H1 (cell line): ENCODE measurements around the gene MMAA. TPM values are rescaled to one million over a fixed set of nuclear protein-coding genes. Genes with fewer than 3 reads are reported as not detected.
A peak's percentile ranks its signal among the peaks of the same experiment; 100 is the strongest.

Experiments used
- CTCF ChIA-PET: fragments of 300-600 bp; sonication (Branson Sonifier 250); formaldehyde crosslinking; loops from one replicate; lab custom pipeline; 2021; ENCODE audit not compliant: partially characterized antibody; lab: Charles Lee
- POLR2A ChIA-PET: fragments of 300-600 bp; sonication (Branson Sonifier 250); formaldehyde crosslinking; loops from one replicate; lab custom pipeline; 2021; ENCODE audit warnings: inconsistent platforms; ENCODE audit not compliant: partially characterized antibody; lab: Charles Lee
- DNase-seq, 2 experiments: peaks; one replicate each; pipeline versions ENCODE4 v3.0.0 to v3.0.0-alpha.2; 2010 to 2022; ENCODE audit warnings: low spot score in 2 of 2, low read depth in 1 of 2, mixed read lengths in 1 of 2
- FAIRE-seq: peaks from 2 replicates; lab custom pipeline; 2011; peaks lifted over from hg19 to GRCh38; lab: Jason Lieb, UNC
- H2AFZ ChIP-seq: 2 replicates; pipeline ENCODE4 v1.8.1; 2012; ENCODE audit warnings: low read length, inconsistent platforms
- H2AK5ac ChIP-seq: 2 replicates; pipeline ENCODE4 v1.6.1; 2013; ENCODE audit warnings: low read depth, low read length
- H2BK120ac ChIP-seq: replicated peaks from 2 replicates; pipeline ENCODE3; 2013; ENCODE audit warnings: low read depth, low read length, inconsistent platforms
- H2BK12ac ChIP-seq: 2 replicates; pipeline ENCODE4 v1.6.1; 2013; ENCODE audit warnings: low read depth, low read length
- H2BK15ac ChIP-seq: 2 replicates; pipeline ENCODE4 v1.6.1; 2013; ENCODE audit warnings: low read length
- H2BK20ac ChIP-seq: 2 replicates; pipeline ENCODE4 v1.6.1; 2013; ENCODE audit warnings: low read length
- H2BK5ac ChIP-seq: 2 replicates; pipeline ENCODE4 v1.6.1; 2013; ENCODE audit warnings: low read depth, low read length
- H3K14ac ChIP-seq: 2 replicates; pipeline ENCODE4 v1.6.1; 2013; ENCODE audit warnings: inconsistent platforms; ENCODE audit not compliant: insufficient read length
- H3K18ac ChIP-seq: 2 replicates; pipeline ENCODE4 v1.6.1; 2013; ENCODE audit warnings: low read length; ENCODE audit errors: extremely low read depth
- H3K23ac ChIP-seq: 2 replicates; pipeline ENCODE4 v1.6.1; 2013; ENCODE audit warnings: inconsistent platforms; ENCODE audit not compliant: insufficient read length
- H3K23me2 ChIP-seq: 2 replicates; pipeline ENCODE4 v1.6.1; 2013; ENCODE audit warnings: low read depth, low read length
- H3K27ac ChIP-seq: 2 replicates; pipeline ENCODE4 v1.6.1; 2011; ENCODE audit warnings: low read depth, low read length, inconsistent platforms
- H3K27me3 ChIP-seq, 4 experiments: replicated peaks in 1 of 4; 1 replicate in 1 of 4; 2 replicates in 3 of 4; pipeline versions ENCODE4 v1.6.1 to v1.8.1; 2011 to 2013; ENCODE audit warnings: low read length in 3 of 4, mild to moderate bottlenecking in 3 of 4, inconsistent platforms in 2 of 4, mixed read lengths in 2 of 4, moderate library complexity in 1 of 4; ENCODE audit not compliant: control insufficient read depth in 3 of 4, insufficient read depth in 3 of 4; ENCODE audit errors: extremely low read depth in 1 of 4
- H3K36me3 ChIP-seq, 4 experiments: 2 replicates each; pipeline versions ENCODE4 v1.6.1 to v1.8.1; 2011 to 2013; ENCODE audit warnings: mild to moderate bottlenecking in 4 of 4, low read length in 3 of 4, moderate library complexity in 2 of 4, control low read depth in 1 of 4, inconsistent platforms in 1 of 4; ENCODE audit not compliant: insufficient read depth in 4 of 4, control insufficient read depth in 2 of 4
- H3K4ac ChIP-seq: replicated peaks from 2 replicates; pipeline ENCODE3; 2013; ENCODE audit warnings: low read length, low read depth, mixed read lengths, inconsistent platforms; ENCODE audit not compliant: insufficient read length
- H3K4me1 ChIP-seq, 4 experiments: replicated peaks in 1 of 4; 1 replicate in 1 of 4; 2 replicates in 3 of 4; pipeline versions ENCODE4 v1.6.1 to v1.8.1; 2011 to 2013; ENCODE audit warnings: low read length in 3 of 4, inconsistent platforms in 2 of 4, mixed read lengths in 1 of 4; ENCODE audit not compliant: insufficient read depth in 4 of 4, control insufficient read depth in 3 of 4
- H3K4me2 ChIP-seq, 2 experiments: 2 replicates each; pipeline versions ENCODE4 v1.6.1 to v1.8.1; 2011 to 2013; ENCODE audit warnings: low read depth in 2 of 2, low read length in 2 of 2, control low read depth in 1 of 2, inconsistent platforms in 1 of 2, mild to moderate bottlenecking in 1 of 2; ENCODE audit not compliant: insufficient read depth in 1 of 2
- H3K4me3 ChIP-seq, 4 experiments: fragments of 200-600, 300-600 bp in 1 of 4; sonication (generic), shearing (Covaris generic), sonication (Bioruptor Twin) in 1 of 4; 2 replicates each; pipeline versions ENCODE4 v1.5.1 to v1.8.1; 2011 to 2016; ENCODE audit warnings: low read length in 4 of 4, low read depth in 3 of 4, control low read depth in 2 of 4, inconsistent platforms in 2 of 4, mild to moderate bottlenecking in 2 of 4, mixed read lengths in 1 of 4, moderate library complexity in 1 of 4; ENCODE audit not compliant: insufficient read depth in 2 of 4; ENCODE audit errors: extremely low read depth in 1 of 4
- H3K56ac ChIP-seq: replicated peaks from 2 replicates; pipeline ENCODE3; 2013; ENCODE audit warnings: low read depth, mild to moderate bottlenecking, mixed read lengths, low read length, inconsistent platforms; ENCODE audit not compliant: insufficient read length
- H3K79me1 ChIP-seq: 2 replicates; pipeline ENCODE4 v1.6.1; 2013; ENCODE audit warnings: low read depth, low read length, control low read depth
- H3K79me2 ChIP-seq, 2 experiments: 2 replicates each; pipeline versions ENCODE4 v1.6.1 to v1.8.1; 2012 to 2013; ENCODE audit warnings: low read length in 2 of 2, mild to moderate bottlenecking in 2 of 2, inconsistent platforms in 1 of 2; ENCODE audit not compliant: insufficient read depth in 2 of 2, control insufficient read depth in 1 of 2
- H3K9ac ChIP-seq, 4 experiments: replicated peaks in 1 of 4; 1 replicate in 1 of 4; 2 replicates in 3 of 4; pipeline versions ENCODE4 v1.6.1 to v1.8.1; 2011 to 2013; ENCODE audit warnings: low read depth in 3 of 4, low read length in 3 of 4, control low read depth in 2 of 4, mild to moderate bottlenecking in 2 of 4, moderate library complexity in 2 of 4, inconsistent platforms in 1 of 4; ENCODE audit errors: extremely low read depth in 1 of 4
- H3K9me3 ChIP-seq, 2 experiments: 2 replicates each; pipeline versions ENCODE4 v1.6.1 to v1.8.1; 2012 to 2013; ENCODE audit warnings: mild to moderate bottlenecking in 2 of 2, moderate library complexity in 2 of 2, control low read depth in 1 of 2, inconsistent platforms in 1 of 2, low read depth in 1 of 2, low read length in 1 of 2, mixed read lengths in 1 of 2; ENCODE audit not compliant: insufficient read depth in 2 of 2
- H4K20me1 ChIP-seq, 2 experiments: replicated peaks in 1 of 2; 2 replicates each; pipeline versions ENCODE3 to v1.8.1; 2011 to 2013; ENCODE audit warnings: inconsistent platforms in 2 of 2, low read length in 2 of 2, mild to moderate bottlenecking in 1 of 2; ENCODE audit not compliant: insufficient read depth in 2 of 2, control insufficient read depth in 1 of 2
- H4K5ac ChIP-seq: 2 replicates; pipeline ENCODE4 v1.6.1; 2013; ENCODE audit warnings: low read length, low read depth, mixed read lengths, inconsistent platforms; ENCODE audit not compliant: insufficient read length
- H4K8ac ChIP-seq: 2 replicates; pipeline ENCODE4 v1.8.0; 2013; ENCODE audit warnings: mild to moderate bottlenecking, moderate library complexity, low read length, inconsistent platforms; ENCODE audit not compliant: insufficient read depth; ENCODE audit errors: extremely low read depth
- H4K91ac ChIP-seq: replicated peaks from 2 replicates; pipeline ENCODE3; 2013; ENCODE audit warnings: low read length, mixed read lengths, inconsistent platforms; ENCODE audit not compliant: insufficient read length
- ASH2L ChIP-seq: fragments of 200-600, 300-600 bp; sonication (generic); IDR thresholded peaks from one replicate; pipeline ENCODE4 v1.7.1; 2017; ENCODE audit warnings: low read length
- CEBPB ChIP-seq: IDR thresholded peaks from 2 replicates; pipeline ENCODE4 v1.6.1; 2012; ENCODE audit warnings: low read depth, low read length
- NANOG ChIP-seq: IDR thresholded peaks from 2 replicates; pipeline ENCODE4 v1.6.1; 2011; ENCODE audit warnings: low read length, low read depth, mild to moderate bottlenecking, inconsistent platforms; ENCODE audit not compliant: insufficient read depth, poor library complexity, severe bottlenecking
- SP1 ChIP-seq: IDR thresholded peaks from 2 replicates; pipeline ENCODE4 v1.6.1; 2011; ENCODE audit warnings: low read depth, low read length
- WGBS, 2 experiments: shearing (Covaris generic) in 1 of 2; methylation state at CpG; one replicate each; pipeline versions ENCODE4 v1.1.6 to v1.1.7; 2013 to 2015; ENCODE audit warnings: low lambda C conversion rate in 2 of 2, mixed read lengths in 2 of 2, inconsistent platforms in 1 of 2, low coverage in 1 of 2, missing lambda C conversion rate in 1 of 2; ENCODE audit not compliant: insufficient replicate concordance in 2 of 2, insufficient coverage in 1 of 2, insufficient read length in 1 of 2; ENCODE audit errors: extremely low coverage in 1 of 2, missing lambda C conversion rate in 1 of 2; 5-methylcytosine and 5-hydroxymethylcytosine counted together
- polyA plus RNA-seq, 7 experiments: library from polyadenylated mRNA; depleted of rRNA in 3 of 7; stranded (reverse) in 5 of 7; unstranded in 2 of 7; fragments of >200 nt in 5 of 7; fragments of 200-250 nt in 2 of 7; gene quantifications; 1 replicate in 5 of 7; 2 replicates in 1 of 7; 4 replicates in 1 of 7; pipeline versions ENCODE4 v1.2.1 to v1.2.3, GENCODE V29; 2011 to 2013; ENCODE audit warnings: missing spikeins in 2 of 7, mixed read lengths in 2 of 7
- total RNA-seq: library from RNA; stranded (reverse); fragmentation: NEBNext Ultra II Directional; extraction: Animal tissue kit (Norgen Biotek cat#: 25700); gene quantifications from 2 replicates; pipeline ENCODE4 v1.2.1, GENCODE V29; 2021

Gene MMAA
- total and polyA plus RNA-seq, 2 of the 8 experiments (the other 6 are each of a cell fraction or from before 2014, with no cell fraction given), result 0.98 to 4.9 TPM

GRCh38 chr4:145703850-145704497 lies 84.8 kb downstream of the MMAA start:
- Histone ChIP-seq H3K14ac (no peak overlapping the region), H3K4me3 (peak overlapping the region in 1 of 4 experiments; percentile 40; a peak in 1 of 8 replicates), H3K79me2 (no peaks in the 10 kb centered on the region), H4K5ac (no peak overlapping the region), H2BK20ac (no peak overlapping the region), H2AFZ (no peak overlapping the region), H3K18ac (no peak overlapping the region), H3K4ac (no peak overlapping the region), H3K27ac (no peak overlapping the region), H3K23ac (no peak overlapping the region), H3K4me1 (peaks cover 0 to 9% (median 6%) of the 10 kb centered on the region in 4 experiments; a peak in 5 of 7 replicates), H2BK5ac (no peak overlapping the region), H2BK120ac (no peak overlapping the region), H3K23me2 (peaks cover 1% of the 10 kb centered on the region; the same call in 1 of the 2 replicates), H4K91ac (no peak overlapping the region), H3K4me2 (peak overlapping the region; percentile 14 to 35), H4K20me1 (no peaks in the 10 kb centered on the region), H4K8ac (no peak overlapping the region), H3K36me3 (no peaks in the 10 kb centered on the region), H3K56ac (no peak overlapping the region), H2BK15ac (no peak overlapping the region), H3K9me3 (no peaks in the 10 kb centered on the region), H2BK12ac (no peak overlapping the region), H3K79me1 (no peaks in the 10 kb centered on the region), H3K9ac (no peak overlapping the region; a peak in 1 of 7 replicates), H3K27me3 (no peaks in the 10 kb centered on the region), H2AK5ac (no peak overlapping the region)
- peak; percentile 66 for FAIRE-seq
- WGBS, 2 experiments, result 15% methylated on average over 4 of the region's 4 CpGs; no CpG with 5 or more reads in 1 of the 2 experiments
- DNase-seq, result peak in 1 of 2 experiments; percentile 13
- TF ChIP-seq ASH2L (peak; percentile 52), NANOG (no peak), SP1 (peak; percentile 68; the same call in 1 of the 2 replicates), CEBPB (no peak)
- POLR2A ChIA-PET, result interaction anchor here (1.5 kb wide), 1 partner anchor 30 kb away, joined by 3 read pairs; no protein-coding TSS in a partner anchor
- CTCF ChIA-PET, result no interaction called here
